Measurements from ENCODE around the gene RBM4. TPM values are rescaled to one million over a fixed set of nuclear protein-coding genes. Genes with fewer than 3 reads are reported as not detected.

The RBM4 gene
- total RNA-seq, 1 experiment from 2014 or later, result 272 TPM

DNA sequence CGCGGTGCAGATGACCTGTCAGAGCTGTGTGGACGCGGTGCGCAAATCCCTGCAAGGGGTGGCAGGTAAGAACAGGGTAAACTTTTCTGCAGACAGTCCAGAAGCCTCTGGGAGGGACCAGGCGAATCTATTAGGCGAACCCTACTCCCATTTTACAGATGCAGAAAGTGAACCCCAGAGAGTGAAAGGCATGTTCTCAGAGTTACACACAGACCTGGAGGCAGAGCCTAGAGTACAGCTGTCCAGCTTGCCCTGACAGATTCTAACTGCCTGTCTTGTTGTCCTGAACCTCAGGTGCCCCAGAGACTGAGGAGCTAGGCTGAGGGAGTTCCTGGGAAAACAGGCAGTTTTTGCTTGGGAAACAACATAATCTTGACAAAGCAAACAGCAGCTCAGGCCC, 44.9 kb upstream of the RBM4 start:
- H3K18ac ChIP-seq (ENCODE audit: insufficient read length, low read depth, low read length), result no peak overlapping the region
- TF ChIP-seq, protein P1, sequence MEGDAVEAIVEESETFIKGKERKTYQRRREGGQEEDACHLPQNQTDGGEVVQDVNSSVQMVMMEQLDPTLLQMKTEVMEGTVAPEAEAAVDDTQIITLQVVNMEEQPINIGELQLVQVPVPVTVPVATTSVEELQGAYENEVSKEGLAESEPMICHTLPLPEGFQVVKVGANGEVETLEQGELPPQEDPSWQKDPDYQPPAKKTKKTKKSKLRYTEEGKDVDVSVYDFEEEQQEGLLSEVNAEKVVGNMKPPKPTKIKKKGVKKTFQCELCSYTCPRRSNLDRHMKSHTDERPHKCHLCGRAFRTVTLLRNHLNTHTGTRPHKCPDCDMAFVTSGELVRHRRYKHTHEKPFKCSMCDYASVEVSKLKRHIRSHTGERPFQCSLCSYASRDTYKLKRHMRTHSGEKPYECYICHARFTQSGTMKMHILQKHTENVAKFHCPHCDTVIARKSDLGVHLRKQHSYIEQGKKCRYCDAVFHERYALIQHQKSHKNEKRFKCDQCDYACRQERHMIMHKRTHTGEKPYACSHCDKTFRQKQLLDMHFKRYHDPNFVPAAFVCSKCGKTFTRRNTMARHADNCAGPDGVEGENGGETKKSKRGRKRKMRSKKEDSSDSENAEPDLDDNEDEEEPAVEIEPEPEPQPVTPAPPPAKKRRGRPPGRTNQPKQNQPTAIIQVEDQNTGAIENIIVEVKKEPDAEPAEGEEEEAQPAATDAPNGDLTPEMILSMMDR (conservative IDR thresholded peaks at IDR 0.05), result no peak
- no peaks in the 10 kb centered on the region for H3K27me3 ChIP-seq (ENCODE audit: insufficient read depth, low read length)
- peak overlapping the region; percentile 73 for H3K4me2 ChIP-seq (ENCODE audit: insufficient read depth, insufficient read length, low read length)
- H2AFZ ChIP-seq (ENCODE audit: low read length), result no peak overlapping the region
- Mint-ChIP-seq H3K36me3 (ENCODE audit: insufficient read depth in 1 of 3, low read depth in 3 of 3) (peaks cover 2 to 25% (median 22%) of the 10 kb centered on the region in 3 experiments; a peak in 6 of 7 replicates), H3K27ac (peak overlapping the region in 2 of 3 experiments; percentile 99; a peak in 2 of 7 replicates), H3K4me1 (peaks cover 15 to 17% of the 10 kb centered on the region in 2 experiments), H3K4me3 (peak overlapping the region; percentile 97 to 98), H3K27me3 (ENCODE audit: low read depth) (peaks cover 25% of the 10 kb centered on the region), H3K9me3 (peaks cover 17 to 27% of the 10 kb centered on the region in 2 experiments)
- no peaks in the 10 kb centered on the region for H3K9me3 ChIP-seq (ENCODE audit: control insufficient read depth, low read depth, low read length)
- H3K79me2 ChIP-seq (ENCODE audit: insufficient read depth, low read length), result no peaks in the 10 kb centered on the region
- peaks cover 3% of the 10 kb centered on the region for H3K79me1 ChIP-seq (ENCODE audit: insufficient read depth, low read depth, low read length, poor library complexity, severe bottlenecking)
- H4K91ac ChIP-seq (ENCODE audit: insufficient read length, low read depth, low read length), result no peak overlapping the region
- no peak overlapping the region for H3K27ac ChIP-seq (ENCODE audit: insufficient read length, low read depth, low read length)
- H2BK12ac ChIP-seq (ENCODE audit: insufficient read length, low read depth, low read length), result no peak overlapping the region
- H4K20me1 ChIP-seq (ENCODE audit: control insufficient read depth, insufficient read depth, insufficient read length), result no peaks in the 10 kb centered on the region
- H3K23ac ChIP-seq (ENCODE audit: insufficient read length, low read depth, low read length), result no peak overlapping the region
- DNase-seq, result no peak
- peak overlapping the region; percentile 35 for H3K9ac ChIP-seq (ENCODE audit: extremely low read depth, insufficient read length, low read length)
- H3T11ph ChIP-seq (ENCODE audit: low read length), result no peak overlapping the region
- no peak overlapping the region for H2BK120ac ChIP-seq (ENCODE audit: low read depth, low read length, poor library complexity, severe bottlenecking)
- no peak overlapping the region for H2AK5ac ChIP-seq (ENCODE audit: insufficient read length, low read length)
- H4K8ac ChIP-seq (replicated peaks; ENCODE audit: insufficient read length, low read depth, low read length), result no peak overlapping the region
- no peak overlapping the region for H3K4ac ChIP-seq (ENCODE audit: low read depth, low read length)
- no peak overlapping the region for H3K56ac ChIP-seq (ENCODE audit: insufficient read length, low read depth, low read length)
- no peak overlapping the region for H2BK15ac ChIP-seq (ENCODE audit: low read depth, low read length)
- H2BK20ac ChIP-seq (ENCODE audit: low read depth, low read length, poor library complexity, severe bottlenecking), result no peak overlapping the region
- no peak overlapping the region for H4K5ac ChIP-seq (ENCODE audit: insufficient read length, low read depth, low read length)
- no CpG with 5 or more reads among the region's 7 CpGs for WGBS (ENCODE audit: extremely low coverage, insufficient read length, low lambda C conversion rate)
- peaks cover 10% of the 10 kb centered on the region for H3K23me2 ChIP-seq (ENCODE audit: insufficient read length, low read depth, low read length, poor library complexity, severe bottlenecking)
- no peaks in the 10 kb centered on the region; the same call in 1 of the 2 replicates for H3K4me1 ChIP-seq (ENCODE audit: insufficient read depth, low read length)
- H2BK5ac ChIP-seq (ENCODE audit: insufficient read length, low read length), result no peak overlapping the region
- H3K14ac ChIP-seq (ENCODE audit: insufficient read depth, low read length), result no peak overlapping the region
